Right ventricle myocardium superior (tissue), 1 donor: ENCODE measurements around the gene FERMT3. TPM values are rescaled to one million over a fixed set of nuclear protein-coding genes. Genes with fewer than 3 reads are reported as not detected.
A peak's percentile ranks its signal among the peaks of the same experiment; 100 is the strongest.

Experiments
- ATAC-seq: fragments of 200-7000 bp; cut with Tn5 transposase; one replicate; pipeline ENCODE4 v1.9.1; 2020; ENCODE audit warnings: mild to moderate bottlenecking; ENCODE audit not compliant: poor library complexity
- DNase-seq: peaks from one replicate; pipeline ENCODE4 v3.0.0-alpha.2; 2020
- intact Hi-C: fragments of 100-400 bp; cut with DNase I; formaldehyde crosslinking; loops from one replicate; pipeline ENCODE4 v1.11.2; 2022
- total RNA-seq: library from RNA; stranded (reverse); fragmentation: NEBNext Ultra II Directional; extraction: Animal tissue kit (Norgen Biotek cat#: 25700); gene quantifications from one replicate; pipeline ENCODE4 v1.2.1, GENCODE V29; 2021
- donor health status: DM: no; HTN: yes; CAD: no; lungs with severe emphysema.

Gene FERMT3
- total RNA-seq, 1 donor from 2014 or later, result 6.0 TPM

DNA sequence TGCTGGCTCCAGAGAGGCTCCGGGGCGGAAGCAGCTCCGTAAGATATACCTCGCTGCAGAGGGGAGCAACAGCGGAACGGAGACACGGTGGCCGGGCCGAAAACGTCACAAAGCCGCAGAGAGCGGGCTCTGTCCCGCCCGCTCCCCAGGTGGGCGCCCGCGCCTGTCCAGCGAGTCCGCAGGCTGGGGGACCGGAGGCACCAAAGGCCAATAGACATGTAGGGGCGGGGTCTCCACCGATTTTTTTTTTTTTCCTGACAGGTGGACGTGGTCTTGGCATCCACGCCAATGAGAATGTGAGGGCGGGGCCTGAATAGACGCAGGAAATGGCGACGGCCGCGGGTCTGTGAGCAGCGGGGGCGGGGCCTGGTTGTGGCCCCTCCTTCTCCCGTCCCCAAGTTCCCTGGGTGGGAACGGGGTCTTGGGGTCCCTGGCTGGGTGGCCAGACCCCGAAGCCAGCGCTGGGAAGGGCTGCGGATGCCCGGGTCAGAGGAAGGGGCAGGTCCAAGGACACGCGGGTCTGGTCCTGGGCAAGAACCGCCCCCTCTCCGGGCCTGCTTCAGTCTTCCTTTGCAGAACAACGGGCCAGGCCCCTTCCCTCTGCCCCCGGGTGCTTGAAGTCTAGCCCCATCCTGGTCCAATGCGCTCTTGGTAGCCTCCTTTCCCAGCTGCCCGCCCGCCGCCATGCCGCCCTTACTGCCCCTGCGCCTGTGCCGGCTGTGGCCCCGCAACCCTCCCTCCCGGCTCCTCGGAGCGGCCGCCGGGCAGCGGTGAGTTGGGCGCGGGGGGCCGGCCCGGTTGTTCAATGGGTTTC lies 23.9 kb downstream of the FERMT3 start, which contains the start of gene DNAJC4:
Gene DNAJC4, plus strand, starts transcription at position 378 of the 814 bp plus-strand sequence. Its CDS starts 307 bp downstream, at position 685.
- intact Hi-C loops, result no loop called here
- DNase-seq (peak; percentile 96), ATAC-seq (peak; percentile 69)

DNA sequence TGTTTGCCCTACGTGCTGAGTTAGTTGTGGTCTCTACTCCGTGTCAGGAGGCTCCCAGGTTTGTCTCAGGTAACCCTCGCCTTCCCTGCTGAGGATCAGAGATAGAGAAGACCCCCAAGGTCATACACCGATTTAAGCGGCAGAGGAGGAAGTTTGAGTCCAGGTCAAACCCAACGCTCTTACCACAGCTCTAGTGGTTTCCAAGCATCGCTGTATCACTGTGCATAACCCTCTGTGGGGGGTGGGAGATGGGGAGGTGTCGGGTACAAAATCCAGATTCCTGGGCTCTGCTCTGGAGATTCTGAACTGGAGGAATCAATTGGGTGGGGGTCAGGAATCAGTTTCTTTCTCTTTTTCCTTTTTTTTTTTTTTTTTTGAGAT lies 24.5 kb downstream of the FERMT3 start:
- intact Hi-C loops, result no loop called here
- DNase-seq, result no peak
- no peak for ATAC-seq

DNA sequence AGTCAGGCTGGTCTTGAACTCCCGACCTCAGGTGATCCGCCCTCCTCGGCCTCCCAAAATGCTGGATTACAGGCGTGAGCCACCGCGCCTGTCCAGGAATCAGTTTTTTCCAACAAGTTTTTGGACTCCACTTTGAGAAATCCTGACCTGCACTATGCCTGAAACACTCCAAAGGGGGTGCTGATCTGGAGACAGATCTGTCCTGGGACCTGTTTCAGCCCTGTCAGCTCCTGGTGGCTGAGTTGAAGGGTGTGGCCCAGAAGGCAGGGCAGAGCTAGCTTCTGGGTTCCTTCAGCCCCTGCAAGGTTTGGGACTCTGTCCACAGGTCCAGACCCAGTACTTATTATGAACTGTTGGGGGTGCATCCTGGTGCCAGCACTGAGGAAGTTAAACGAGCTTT lies 25.0 kb downstream of the FERMT3 start:
- no peak for DNase-seq
- no peak for ATAC-seq
- intact Hi-C loops, result no loop called here

DNA sequence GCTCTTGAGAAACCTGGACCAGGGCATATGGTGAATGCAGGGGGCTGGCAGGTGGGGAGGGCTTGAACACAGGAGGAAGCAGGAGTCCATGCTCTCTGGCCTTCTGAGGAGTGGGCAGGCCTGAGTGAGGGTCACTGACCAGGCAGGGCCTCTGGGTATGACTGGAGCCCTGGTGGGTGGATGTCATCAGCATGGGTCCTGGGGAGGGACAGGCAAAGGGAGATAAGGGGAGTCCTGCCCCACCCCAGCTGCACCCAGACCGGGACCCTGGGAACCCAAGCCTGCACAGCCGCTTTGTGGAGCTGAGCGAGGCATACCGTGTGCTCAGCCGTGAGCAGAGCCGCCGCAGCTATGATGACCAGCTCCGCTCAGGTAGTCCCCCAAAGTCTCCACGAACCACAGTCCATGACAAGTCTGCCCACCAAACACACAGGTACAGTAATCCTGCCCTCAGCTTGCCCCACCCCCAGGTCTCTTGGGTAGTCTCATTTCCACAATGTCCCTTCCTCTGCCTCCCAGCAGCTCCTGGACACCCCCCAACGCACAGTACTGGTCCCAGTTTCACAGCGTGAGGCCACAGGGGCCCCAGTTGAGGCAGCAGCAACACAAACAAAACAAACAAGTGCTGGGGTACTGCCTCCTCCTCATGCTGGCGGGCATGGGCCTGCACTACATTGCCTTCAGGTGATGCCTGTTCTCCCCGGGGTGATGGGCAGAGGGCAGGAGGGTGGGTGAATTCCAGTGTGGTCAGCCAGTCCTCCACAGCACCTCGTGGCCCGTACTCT lies 25.9 kb downstream of the FERMT3 start:
- intact Hi-C loops, result no loop called here
- ATAC-seq, result no peak
- DNase-seq, result no peak

DNA sequence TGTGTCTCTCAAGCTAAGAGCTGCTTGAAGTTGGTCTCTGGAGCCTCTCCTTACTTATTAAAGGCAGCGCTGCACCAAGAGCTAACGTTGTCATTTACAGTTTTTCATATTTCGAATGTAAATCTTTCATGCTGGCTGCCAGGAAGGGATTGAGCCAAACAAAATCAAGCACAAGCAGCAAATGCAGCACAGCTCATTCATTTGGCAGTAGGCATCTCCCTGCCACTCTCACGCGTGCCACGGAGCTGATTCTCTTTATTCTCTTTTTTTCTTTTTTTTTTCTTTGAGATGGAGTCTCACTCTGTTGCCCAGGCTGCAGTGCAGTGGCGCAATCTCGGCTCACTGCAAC lies 26.4 kb downstream of the FERMT3 start:
- DNase-seq (no peak), ATAC-seq (no peak)
- intact Hi-C loops, result no loop called here

DNA sequence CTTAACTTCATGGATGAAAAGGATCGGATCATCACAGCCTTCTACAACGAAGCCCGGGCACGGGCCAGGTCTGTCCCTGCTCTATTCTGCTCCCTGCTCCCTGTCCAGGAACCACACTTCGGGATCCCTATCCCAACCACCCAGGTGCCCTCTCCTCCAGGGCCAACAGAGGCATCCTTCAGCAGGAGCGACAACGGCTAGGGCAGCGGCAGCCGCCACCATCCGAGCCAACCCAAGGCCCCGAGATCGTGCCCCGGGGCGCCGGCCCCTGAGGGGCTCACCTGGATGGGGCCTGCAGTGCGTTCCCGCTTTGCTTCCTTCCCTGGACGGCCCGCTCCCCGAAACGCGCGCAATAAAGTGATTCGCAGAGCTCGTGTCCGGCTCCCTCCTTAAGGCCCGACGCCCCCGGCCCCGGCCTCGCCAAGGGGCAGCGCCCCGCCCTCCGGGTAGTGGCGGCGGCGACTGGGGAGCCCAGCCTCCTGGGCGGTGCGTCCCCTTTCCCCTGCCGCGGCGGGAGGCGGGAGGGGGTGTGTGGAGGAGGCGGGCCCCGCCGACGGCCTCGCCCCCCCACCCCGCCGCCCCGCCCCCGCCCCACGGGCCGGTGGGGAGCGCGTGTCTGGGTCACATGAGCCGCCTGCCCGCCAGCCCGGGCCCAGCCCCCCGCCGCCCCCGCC lies 27.5 kb downstream of the FERMT3 start, which contains the start of gene VEGFB:
Gene VEGFB, plus strand, starts transcription at position 672 of the 674 bp plus-strand sequence. CDS start 250 bp downstream, outside the sequence.
- peak; percentile 66 for ATAC-seq
- DNase-seq, result peak; percentile 85
- intact Hi-C loops, result no loop called here

DNA sequence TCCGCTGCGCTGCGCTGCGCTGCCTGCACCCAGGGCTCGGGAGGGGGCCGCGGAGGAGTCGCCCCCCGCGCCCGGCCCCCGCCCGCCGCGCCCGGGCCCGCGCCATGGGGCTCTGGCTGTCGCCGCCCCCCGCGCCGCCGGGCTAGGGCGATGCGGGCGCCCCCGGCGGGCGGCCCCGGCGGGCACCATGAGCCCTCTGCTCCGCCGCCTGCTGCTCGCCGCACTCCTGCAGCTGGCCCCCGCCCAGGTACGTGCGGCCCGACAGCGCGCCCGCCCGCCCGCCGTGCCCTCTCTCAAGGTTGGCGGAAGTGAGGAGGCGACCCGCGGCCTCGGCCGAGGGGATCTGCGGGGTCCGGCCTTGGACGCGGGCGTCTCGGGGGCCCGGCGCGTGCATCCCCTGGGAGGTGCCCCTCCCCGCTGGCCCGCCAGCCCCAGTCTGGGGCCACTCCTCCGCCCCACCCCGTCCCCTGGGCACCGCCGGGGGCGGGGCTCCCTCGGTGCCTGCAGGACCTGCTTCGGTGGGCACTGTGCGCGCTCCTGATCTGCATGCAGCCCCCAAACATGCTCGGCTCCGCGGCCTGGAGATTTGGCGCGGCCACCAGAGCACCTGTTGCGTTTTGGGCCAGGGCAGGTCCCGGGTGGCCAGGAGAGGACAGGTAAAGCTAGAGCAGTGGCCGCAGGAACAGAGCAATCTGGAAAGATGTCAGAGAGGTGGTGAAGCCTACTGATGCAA lies 28.3 kb downstream of the FERMT3 start:
- ATAC-seq (peak; percentile 33), DNase-seq (peak; percentile 73)
- intact Hi-C loops, result no loop called here

DNA sequence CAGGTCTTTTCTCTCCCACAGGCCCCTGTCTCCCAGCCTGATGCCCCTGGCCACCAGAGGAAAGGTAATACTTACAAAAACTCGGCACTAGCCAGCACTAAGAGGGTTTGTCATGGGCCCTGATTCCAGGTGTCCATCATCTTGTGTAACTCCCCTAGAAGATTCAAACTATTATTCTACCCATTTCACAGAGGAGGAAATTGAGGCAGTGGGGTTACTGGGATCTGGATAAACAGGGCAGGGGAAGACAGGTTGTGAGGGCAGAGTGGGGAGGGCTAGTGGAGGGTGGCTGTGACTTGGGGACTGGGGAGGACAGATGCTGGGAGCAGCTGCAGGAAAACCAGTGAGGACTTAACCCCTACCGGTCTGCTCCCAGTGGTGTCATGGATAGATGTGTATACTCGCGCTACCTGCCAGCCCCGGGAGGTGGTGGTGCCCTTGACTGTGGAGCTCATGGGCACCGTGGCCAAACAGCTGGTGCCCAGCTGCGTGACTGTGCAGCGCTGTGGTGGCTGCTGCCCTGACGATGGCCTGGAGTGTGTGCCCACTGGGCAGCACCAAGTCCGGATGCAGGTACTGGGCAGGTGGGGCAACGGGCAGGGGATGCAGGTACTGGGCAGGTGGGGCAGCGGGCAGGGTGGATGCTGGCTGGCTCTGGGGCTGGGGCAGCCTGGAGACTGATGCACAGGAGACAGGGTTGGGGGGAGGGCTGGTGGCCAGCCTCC lies 29.1 kb downstream of the FERMT3 start:
- intact Hi-C loops, result no loop called here
- DNase-seq, result peak; percentile 46
- no peak for ATAC-seq

DNA sequence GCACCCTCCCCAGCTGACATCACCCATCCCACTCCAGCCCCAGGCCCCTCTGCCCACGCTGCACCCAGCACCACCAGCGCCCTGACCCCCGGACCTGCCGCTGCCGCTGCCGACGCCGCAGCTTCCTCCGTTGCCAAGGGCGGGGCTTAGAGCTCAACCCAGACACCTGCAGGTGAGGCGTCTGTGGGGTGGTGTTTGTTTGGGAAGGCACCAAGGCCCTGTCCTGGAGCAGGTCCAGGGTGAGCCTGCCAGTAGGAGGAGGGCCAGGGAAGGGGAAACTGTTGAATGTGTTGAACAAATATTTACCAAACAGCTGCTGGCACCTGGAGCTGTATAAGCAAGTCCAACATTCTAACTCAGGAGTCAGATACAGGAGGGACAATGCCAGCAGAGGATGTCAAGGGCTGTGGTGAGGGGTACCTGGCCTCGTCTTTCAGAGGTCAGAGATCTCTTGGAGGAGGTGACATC lies 31.0 kb downstream of the FERMT3 start:
- ATAC-seq (no peak), DNase-seq (peak; percentile 40)
- intact Hi-C loops, result no loop called here

DNA sequence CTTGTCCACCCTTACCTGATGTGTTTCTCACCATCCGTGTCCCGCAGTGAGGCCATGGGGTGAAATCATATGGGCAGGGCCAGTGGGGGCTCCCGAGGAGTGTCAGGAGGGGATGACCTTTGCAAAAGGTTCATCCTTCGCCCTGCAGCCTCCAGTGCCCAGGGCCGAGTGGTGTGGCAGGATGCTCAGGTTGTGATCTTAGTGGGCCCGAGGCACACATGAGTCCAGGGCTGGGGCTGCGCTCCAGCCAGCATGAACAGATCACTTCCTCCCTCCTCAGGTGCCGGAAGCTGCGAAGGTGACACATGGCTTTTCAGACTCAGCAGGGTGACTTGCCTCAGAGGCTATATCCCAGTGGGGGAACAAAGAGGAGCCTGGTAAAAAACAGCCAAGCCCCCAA lies 31.6 kb downstream of the FERMT3 start:
- no peak for ATAC-seq
- intact Hi-C loops, result no loop called here

DNA sequence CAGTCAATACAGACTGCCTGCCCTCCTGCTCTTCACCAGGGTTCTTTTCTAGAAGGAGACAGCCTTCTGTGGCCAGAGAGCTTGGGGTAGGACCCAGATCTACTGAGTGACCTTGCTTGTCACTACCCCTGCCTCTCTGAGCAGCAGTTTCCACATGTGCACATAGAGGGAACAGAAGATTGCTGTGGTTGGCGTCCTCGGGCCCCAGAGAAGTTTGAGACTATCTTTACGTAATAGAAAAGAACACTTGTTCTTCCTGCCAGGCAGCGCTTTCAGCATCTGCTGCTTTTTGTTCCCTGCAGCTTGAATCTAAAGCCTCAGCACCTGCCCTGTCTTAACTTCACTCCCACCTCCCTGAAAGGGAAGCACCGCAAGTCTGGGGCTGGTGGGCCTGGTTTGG lies 32.5 kb downstream of the FERMT3 start:
- intact Hi-C loops, result no loop called here
- ATAC-seq (no peak), DNase-seq (peak; percentile 35)

More for the DNA sequence above, 31.6 kb downstream of the FERMT3 start:
- no peak for DNase-seq

DNA sequence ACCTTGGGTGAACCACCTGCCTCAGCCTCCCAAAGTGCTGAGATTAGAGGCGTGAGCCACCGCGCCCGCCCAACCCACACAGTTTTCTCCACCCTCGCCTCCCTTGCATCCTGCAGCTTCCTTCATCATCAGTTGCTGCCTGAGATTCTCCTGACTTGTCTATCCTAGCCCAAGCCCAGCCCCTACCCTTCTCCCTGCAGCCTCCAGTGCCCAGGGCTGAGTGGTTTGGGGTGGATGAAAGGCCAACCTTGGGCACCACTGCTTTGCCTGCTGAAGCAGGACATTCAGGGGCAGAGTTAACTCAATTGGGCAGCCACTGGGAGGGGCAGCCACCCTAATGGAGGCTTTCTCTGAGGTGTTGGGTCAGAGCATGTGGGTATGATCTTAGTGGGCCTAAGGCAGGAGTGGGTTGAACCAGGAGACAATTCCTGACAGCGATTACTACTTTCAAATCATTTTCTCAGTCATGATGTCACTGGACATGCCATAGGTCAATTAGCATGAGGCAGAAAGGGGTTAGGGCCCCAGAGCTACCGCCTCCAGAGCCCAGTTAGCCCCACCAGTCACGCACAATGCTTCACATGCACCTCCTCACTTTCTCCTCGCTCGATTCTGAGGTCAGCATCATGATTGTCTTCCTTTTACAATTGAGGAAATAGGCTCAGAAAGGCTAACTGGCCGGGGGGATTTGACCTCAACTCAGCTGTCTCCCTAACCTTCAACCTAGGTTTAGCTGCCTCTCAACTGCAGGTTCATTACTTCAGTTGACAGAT lies 33.3 kb downstream of the FERMT3 start:
- ATAC-seq, result no peak
- intact Hi-C loops, result no loop called here
- no peak for DNase-seq

DNA sequence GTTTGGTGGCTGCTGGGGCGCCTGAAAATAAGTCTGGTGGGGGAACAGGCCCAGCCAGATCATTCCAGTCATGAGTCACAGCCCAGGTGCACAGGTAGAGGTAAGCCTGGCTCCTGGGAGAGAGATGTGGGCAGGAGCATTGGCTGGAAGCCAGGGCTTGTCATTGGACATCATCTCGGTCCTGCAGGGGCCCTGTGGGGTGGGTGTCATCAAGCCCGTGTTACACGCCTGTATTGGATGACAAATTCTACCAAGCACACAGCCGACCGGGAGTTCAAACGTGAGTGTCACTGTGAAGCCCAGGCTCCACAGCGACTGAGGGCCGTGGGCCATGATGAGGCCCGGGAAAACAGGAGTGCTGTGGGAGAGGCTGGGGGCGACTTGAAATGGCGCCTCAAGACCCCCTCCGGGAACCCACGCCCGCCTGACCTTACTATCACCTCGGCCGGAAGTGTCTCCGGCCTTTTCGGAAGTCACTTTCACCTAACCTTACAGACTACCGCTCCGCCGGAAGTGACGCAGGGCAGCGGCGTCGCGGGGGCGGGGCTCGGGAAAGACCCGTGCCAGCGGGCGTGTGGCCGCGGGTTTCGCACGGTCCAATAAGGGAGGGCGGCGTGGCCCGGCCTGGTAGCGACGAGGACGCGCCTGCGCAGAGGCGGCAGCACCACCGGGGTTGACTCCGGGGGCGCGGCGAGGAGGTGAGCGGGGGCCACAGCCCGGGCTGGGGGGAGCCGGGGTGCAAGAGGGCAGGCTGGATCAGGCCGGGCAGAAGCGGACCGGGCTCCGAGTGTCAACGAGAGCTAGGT lies 34.1 kb downstream of the FERMT3 start, which contains the start of gene FKBP2:
Gene FKBP2, plus strand, starts transcription at position 661 of the 806 bp plus-strand sequence. CDS start 1,293 bp downstream, outside the sequence.
- intact Hi-C loops, result no loop called here

DNA sequence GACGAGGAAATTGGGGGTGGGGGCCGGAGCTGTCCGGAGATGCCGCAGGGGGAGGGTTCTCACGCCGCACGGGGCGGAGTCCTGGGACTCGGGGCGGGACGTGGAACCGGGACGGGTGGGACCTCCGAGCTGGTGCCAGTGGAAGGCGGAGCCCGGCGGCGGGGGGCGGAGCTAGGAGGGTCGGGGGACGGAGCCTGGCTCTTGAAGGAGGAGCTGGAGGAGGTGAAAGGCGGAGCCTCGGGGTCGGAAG lies 34.6 kb downstream of the FERMT3 start:
- intact Hi-C loops, result no loop called here
- DNase-seq, result peak; percentile 100
- peak; percentile 84 for ATAC-seq

More for the DNA sequence above, 34.1 kb downstream of the FERMT3 start, which contains the start of gene FKBP2:
- DNase-seq, result peak; percentile 98
- ATAC-seq, result peak; percentile 77

DNA sequence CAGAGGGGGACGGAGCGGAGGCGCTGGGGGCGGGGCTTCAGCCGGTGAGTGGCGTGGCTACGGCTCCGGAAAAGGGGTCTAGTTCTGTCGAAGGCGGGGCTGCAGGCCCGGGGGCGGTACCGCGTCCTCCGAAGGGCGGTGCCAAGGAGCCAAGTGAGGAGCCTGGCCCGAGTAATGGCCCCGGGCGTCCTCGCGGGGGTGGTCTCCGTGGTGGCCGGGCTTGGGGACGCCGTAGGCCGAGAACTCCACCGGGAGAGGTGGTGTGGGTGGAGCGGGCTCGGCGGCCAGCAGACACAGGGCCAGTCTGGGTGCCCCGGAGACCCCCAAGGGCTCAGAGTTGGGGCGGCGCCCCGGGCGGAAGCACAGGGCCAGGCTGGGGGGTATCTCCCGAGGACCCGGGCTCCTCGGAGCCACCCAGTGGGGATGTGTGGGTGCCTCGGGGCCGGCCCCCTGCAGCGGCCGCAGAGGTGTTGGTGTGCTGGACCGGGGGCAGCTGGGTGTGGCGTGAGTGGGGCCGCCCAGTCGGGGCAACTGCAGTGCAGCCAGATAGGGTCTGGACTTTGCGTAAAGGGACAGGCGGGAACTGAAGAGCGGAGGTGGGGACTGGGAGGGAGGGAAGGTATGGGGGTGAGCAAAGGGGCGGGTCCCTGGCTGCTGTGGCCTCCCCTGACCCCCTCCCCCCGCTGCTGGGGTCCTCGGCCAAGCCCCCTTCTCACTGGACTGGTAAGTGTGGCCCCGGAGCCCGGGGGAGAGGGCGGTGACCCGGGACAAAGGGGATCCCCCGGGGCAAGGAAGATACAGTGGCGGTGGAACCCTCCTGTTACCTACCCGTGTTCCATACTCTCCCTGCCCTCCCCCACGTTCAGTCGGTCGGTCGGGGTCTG lies 35.2 kb downstream of the FERMT3 start:
- DNase-seq (peak; percentile 67), ATAC-seq (peak; percentile 3)
- intact Hi-C loops, result no loop called here
